Fibroblast of skin of back (primary cell): ENCODE results near the gene SULT1A1.

Source experiments
- DNase-seq: peaks from one replicate; pipeline ENCODE4 v3.0.0-alpha.2; 2013

The SULT1A1 gene

DNA sequence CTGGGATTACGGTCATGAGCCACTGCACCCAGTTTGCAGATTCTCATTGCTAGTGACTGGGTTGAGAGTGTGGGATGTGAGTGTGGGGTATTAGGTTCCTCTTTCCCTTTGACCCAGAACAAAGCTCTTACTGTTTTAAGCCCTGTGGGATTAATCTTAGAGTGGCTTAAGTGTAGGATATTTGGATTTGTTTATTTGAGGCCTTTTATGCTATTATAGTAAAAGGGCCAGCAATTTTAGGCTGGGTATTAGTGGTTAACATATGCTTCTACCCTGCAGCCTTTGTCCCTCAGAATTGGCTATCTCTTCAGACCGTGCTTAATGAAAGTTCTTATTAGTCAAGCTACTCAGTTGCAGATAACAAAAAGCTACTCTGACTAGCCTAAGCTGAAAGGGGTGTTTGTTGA lies 52.9 kb downstream of the SULT1A1 start:
- DNase-seq = no peak

DNA sequence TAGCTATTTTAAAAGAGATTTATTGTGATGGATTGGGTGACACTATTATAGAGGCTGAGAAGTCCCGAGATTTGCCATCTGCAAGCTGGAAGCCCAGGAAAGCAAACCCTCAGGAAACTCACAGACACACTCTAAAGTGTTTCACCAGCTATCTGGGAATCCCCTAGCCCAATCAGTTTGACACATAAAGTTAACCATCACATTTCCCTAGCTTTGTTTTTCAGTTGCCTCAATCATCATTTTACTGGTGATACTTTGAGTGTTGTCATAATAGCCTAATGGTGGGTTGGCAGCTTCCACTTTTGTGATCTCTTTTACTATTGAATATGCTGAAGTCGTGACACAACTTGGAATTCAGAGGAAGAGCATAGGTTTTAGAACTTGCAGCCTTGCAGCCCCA lies 54.3 kb downstream of the SULT1A1 start:
- no peak for DNase-seq
